GM10266 (cell line): ENCODE results near the gene ANKRD34A.

Experiments
- DNase-seq: peaks from one replicate; pipeline ENCODE4 v3.0.0; 2012; ENCODE audit errors: extremely low spot score
- TF ChIP-seq, protein P1 (sequence below): IDR thresholded peaks from 2 replicates; pipeline ENCODE4 v1.5.1; 2012; ENCODE audit warnings: mild to moderate bottlenecking, low read depth; ENCODE audit not compliant: control insufficient read depth, insufficient read depth; ENCODE audit errors: missing control alignments

ANKRD34A gene

GRCh38 chr1:145964328-145965118 lies at the start of gene ANKRD34A, which contains the start of gene POLR3GL:
TSS of gene ANKRD34A (minus strand) at chr1:145964575. CDS start at chr1:145961759, 2,816 bp downstream.
TSS of gene POLR3GL (plus strand) at chr1:145964690. CDS start at chr1:145974866, 10,176 bp downstream.
- TF ChIP-seq, protein P1, sequence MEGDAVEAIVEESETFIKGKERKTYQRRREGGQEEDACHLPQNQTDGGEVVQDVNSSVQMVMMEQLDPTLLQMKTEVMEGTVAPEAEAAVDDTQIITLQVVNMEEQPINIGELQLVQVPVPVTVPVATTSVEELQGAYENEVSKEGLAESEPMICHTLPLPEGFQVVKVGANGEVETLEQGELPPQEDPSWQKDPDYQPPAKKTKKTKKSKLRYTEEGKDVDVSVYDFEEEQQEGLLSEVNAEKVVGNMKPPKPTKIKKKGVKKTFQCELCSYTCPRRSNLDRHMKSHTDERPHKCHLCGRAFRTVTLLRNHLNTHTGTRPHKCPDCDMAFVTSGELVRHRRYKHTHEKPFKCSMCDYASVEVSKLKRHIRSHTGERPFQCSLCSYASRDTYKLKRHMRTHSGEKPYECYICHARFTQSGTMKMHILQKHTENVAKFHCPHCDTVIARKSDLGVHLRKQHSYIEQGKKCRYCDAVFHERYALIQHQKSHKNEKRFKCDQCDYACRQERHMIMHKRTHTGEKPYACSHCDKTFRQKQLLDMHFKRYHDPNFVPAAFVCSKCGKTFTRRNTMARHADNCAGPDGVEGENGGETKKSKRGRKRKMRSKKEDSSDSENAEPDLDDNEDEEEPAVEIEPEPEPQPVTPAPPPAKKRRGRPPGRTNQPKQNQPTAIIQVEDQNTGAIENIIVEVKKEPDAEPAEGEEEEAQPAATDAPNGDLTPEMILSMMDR, result no peak
- peak; percentile 92 for DNase-seq

GRCh38 chr1:146013559-146013922 lies 49.2 kb upstream of the ANKRD34A start:
- no peak for DNase-seq
- TF ChIP-seq, protein P1, result no peak

GRCh38 chr1:146012703-146013558 lies 48.6 kb upstream of the ANKRD34A start:
- TF ChIP-seq, protein P1, result peak; percentile 87
- DNase-seq, result peak; percentile 67

GRCh38 chr1:146010126-146010738 lies 45.9 kb upstream of the ANKRD34A start:
- no peak for DNase-seq
- TF ChIP-seq, protein P1, result no peak

DNA sequence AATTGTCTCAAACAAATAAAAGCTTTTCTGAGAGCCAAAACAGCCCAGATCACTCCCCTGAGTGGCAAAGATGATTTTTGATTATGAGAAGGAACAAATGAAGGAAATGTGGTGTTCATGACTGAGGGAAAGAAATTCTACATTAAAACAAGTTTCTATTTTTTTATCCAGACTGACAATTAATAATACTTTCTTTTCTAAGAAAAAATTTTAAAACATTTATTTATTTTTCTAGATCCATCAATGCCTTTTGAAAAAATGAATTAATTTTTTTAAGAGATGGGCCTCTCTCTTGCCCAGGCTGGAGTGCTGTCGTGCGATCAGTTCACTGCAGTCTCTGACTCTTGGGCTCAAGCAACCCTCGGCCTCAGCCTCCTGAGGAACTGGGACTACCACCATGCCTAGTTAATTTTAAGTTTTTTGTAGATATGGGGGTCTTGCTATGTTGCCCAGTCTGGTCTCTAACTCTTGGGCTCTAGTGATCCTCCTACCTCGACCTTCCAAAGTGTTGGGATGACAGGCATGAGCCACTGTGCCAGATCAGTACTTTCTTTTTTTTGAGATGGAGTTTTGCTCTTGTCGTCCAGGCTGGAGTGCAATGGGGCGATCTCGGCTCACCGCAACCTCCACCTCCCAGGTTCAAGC lies 43.2 kb upstream of the ANKRD34A start:
- no peak for DNase-seq
- TF ChIP-seq, protein P1, result no peak

DNA sequence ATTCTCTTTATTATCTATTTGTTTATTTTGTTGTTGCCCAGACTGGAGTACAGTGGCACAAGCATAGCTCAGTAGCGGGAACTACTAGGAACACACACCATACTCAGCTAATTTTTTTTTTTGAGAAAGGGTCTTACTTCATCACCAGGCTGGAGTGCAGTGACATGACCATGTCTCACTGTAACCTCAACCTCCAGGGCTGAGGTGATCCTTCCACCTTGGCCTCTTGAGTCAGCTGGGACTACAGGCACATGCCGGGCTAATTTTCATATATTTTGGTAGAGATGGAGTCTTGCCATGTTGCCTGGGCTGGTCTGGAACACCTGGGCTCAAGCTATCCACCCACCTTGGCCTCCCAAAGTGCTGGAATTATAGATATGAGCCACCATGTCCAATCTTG lies 37.3 kb upstream of the ANKRD34A start:
- DNase-seq, result no peak
- TF ChIP-seq, protein P1, result no peak
